ENCODE results near the gene MYLK.

GRCh38 chr3:123920383-123920782 lies 36.3 kb upstream of the MYLK start:
- TF ChIP-seq CTCF (IDR thresholded peaks at IDR 0.05; ENCODE audit: poor library complexity) = no peak
- TF ChIP-seq EZH2 (IDR thresholded peaks at IDR 0.05; ENCODE audit: borderline replicate concordance) = no peak
